Measurements from ENCODE around the gene ALKBH1. TPM values are rescaled to one million over a fixed set of nuclear protein-coding genes. Genes with fewer than 3 reads are reported as not detected.

The ALKBH1 gene
- polyA plus RNA-seq, 1 experiment, result 14.0 TPM

GRCh38 chr14:77741438-77741837 lies 33.6 kb upstream of the ALKBH1 start:
- no peak for DNase-seq (ENCODE audit: low read depth, low spot score)
- CTCF ChIA-PET, result no interaction called here
- H3K27ac ChIP-seq (ENCODE audit: low read depth, low read length), result no peak overlapping the region
- no peaks in the 10 kb centered on the region for H3K9me3 ChIP-seq (ENCODE audit: control insufficient read depth, insufficient read depth, low read length)
- POLR2A ChIA-PET, result no interaction called here
- no peak for TF ChIP-seq CTCF (IDR thresholded peaks at IDR 0.05; ENCODE audit: low read depth, low read length)
- H3K4me3 ChIP-seq (ENCODE audit: low read depth, low read length), result no peak overlapping the region
- no peaks in the 10 kb centered on the region for H3K27me3 ChIP-seq (ENCODE audit: control insufficient read depth, insufficient read depth, low read length)

- no peaks in the 10 kb centered on the region for H3K27me3 ChIP-seq (ENCODE audit: control insufficient read depth, insufficient read depth, low read length)
- no peak overlapping the region for H3K27ac ChIP-seq (ENCODE audit: low read depth, low read length)
- CTCF ChIA-PET, result no interaction called here
- POLR2A ChIA-PET, result no interaction called here
- H3K9me3 ChIP-seq (ENCODE audit: control insufficient read depth, insufficient read depth, low read length), result no peaks in the 10 kb centered on the region
- no peak for DNase-seq (ENCODE audit: low read depth, low spot score)
- H3K4me3 ChIP-seq (ENCODE audit: low read depth, low read length), result no peak overlapping the region
- TF ChIP-seq CTCF (IDR thresholded peaks at IDR 0.05; ENCODE audit: low read depth, low read length), result no peak
Observed at GRCh38 chr14:77738559-77739250, 30.9 kb upstream of the ALKBH1 start.

GRCh38 chr14:77730976-77731497 lies 23.2 kb upstream of the ALKBH1 start:
- no peak overlapping the region for H3K27ac ChIP-seq (ENCODE audit: low read depth, low read length)
- H3K9me3 ChIP-seq (ENCODE audit: control insufficient read depth, insufficient read depth, low read length), result no peaks in the 10 kb centered on the region
- CTCF ChIA-PET, result no interaction called here
- DNase-seq (ENCODE audit: low read depth, low spot score), result no peak
- no peak for TF ChIP-seq CTCF (IDR thresholded peaks at IDR 0.05; ENCODE audit: low read depth, low read length)
- H3K4me3 ChIP-seq (ENCODE audit: low read depth, low read length), result no peak overlapping the region
- POLR2A ChIA-PET, result no interaction called here
- no peaks in the 10 kb centered on the region for H3K27me3 ChIP-seq (ENCODE audit: control insufficient read depth, insufficient read depth, low read length)

- Histone ChIP-seq H3K4me3 (ENCODE audit: low read depth, low read length) (no peak overlapping the region), H3K9me3 (ENCODE audit: control insufficient read depth, insufficient read depth, low read length) (no peaks in the 10 kb centered on the region), H3K27me3 (ENCODE audit: control insufficient read depth, insufficient read depth, low read length) (no peaks in the 10 kb centered on the region), H3K27ac (ENCODE audit: low read depth, low read length) (no peak overlapping the region)
- TF ChIP-seq CTCF (IDR thresholded peaks at IDR 0.05; ENCODE audit: low read depth, low read length), result no peak
- DNase-seq (ENCODE audit: low read depth, low spot score), result no peak
- CTCF ChIA-PET, result no interaction called here
- POLR2A ChIA-PET, result interaction anchor here (0.7 kb wide), 1 partner anchor 146 kb away, joined by 5 read pairs; no protein-coding TSS in a partner anchor
Observed at GRCh38 chr14:77722301-77722700, 14.5 kb upstream of the ALKBH1 start.

GRCh38 chr14:77721437-77721836 lies 13.6 kb upstream of the ALKBH1 start:
- H3K9me3 ChIP-seq (ENCODE audit: control insufficient read depth, insufficient read depth, low read length), result no peaks in the 10 kb centered on the region
- POLR2A ChIA-PET, result no interaction called here
- no peak for DNase-seq (ENCODE audit: low read depth, low spot score)
- H3K27me3 ChIP-seq (ENCODE audit: control insufficient read depth, insufficient read depth, low read length), result no peaks in the 10 kb centered on the region
- no peak overlapping the region for H3K27ac ChIP-seq (ENCODE audit: low read depth, low read length)
- no peak for TF ChIP-seq CTCF (IDR thresholded peaks at IDR 0.05; ENCODE audit: low read depth, low read length)
- CTCF ChIA-PET, result no interaction called here
- H3K4me3 ChIP-seq (ENCODE audit: low read depth, low read length), result no peak overlapping the region
